Stimulated activated CD4-positive, alpha-beta T cell treated with anti-CD3 and anti-CD28 coated beads, Interleukin-4, amount 100 ng/mL, for 48 hours (primary cell): ENCODE results near the gene MZT2A.
"Not testable (repeated sequence)": the region's sequence is repeated elsewhere in the genome, so short reads cannot be mapped to it uniquely, and the experiment has no call there.

ENCODE experiments used
- DNase-seq, 2 donors: peaks; one replicate each; pipeline ENCODE4 v3.0.0-alpha.2; 2020; ENCODE audit warnings: low read depth in 2 of 2

Gene MZT2A

DNA sequence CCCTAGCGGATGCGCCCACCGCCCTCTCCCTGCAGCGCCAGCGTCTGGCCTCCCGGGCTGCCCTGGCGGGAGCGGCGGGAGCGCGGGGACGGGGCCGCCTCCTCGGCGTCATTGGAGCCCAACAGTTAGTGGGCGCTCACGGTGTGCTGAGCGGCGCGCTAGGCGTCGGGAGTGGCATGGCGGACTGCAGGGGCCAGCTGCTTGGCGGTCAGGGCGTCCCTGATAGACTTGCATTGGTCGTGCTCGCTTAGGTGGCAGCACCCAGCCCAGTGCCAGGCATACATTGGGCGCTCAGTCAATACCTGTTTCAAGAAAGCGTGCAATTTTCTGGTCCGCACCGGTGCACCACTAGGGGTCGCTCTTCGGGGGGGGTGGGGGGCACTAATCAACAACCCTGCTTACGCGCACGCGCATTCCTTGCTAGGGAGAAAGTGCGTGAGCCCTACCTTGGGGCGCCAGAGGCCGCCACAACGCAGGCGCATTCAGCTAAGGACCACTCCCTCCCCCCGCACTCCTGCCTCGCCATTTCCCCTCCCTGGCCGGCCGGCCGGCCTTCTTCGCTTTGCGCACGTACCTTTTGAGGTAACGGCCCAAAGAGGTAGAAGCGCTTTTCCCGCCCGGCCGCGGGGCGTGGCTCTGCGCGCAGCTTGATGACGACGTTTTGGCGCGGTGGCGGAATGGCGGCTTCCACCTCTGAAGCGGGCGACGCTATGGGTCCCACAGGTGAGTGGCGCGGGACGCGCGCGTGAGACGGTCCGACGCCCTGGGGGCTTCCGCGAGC, 411 bp upstream of the MZT2A start:
- peak; percentile 93 to 95 for DNase-seq

DNA sequence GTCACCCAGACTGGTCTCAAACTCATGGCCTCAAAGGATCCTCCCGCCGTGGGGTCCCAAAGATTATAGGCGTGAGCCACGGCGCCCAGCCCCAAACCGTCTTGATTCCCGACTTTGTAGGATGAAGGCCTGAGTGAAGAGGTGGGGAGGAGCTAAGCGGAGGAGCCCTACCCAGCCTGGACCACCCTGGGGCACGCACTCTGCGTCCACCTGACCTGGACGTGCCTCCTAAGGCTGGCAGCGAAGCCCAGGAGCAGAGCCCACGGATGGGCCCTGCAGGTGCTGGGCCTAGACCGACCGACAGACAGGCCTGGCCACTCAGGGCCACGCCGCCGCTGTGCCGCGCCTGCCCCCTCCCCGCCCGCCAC, 744 bp downstream of the MZT2A start:
- not testable (repeated sequence) for DNase-seq

- peak; percentile 2 to 22 for DNase-seq
These were observed 1.4 kb downstream of the MZT2A start for GRCh38 chr2:131490616-131491468.

- DNase-seq: no peak
These were observed 3.6 kb downstream of the MZT2A start for GRCh38 chr2:131488306-131489205.

GRCh38 chr2:131486201-131486902, 5.8 kb downstream of the MZT2A start:
- not testable (repeated sequence) for DNase-seq

DNA sequence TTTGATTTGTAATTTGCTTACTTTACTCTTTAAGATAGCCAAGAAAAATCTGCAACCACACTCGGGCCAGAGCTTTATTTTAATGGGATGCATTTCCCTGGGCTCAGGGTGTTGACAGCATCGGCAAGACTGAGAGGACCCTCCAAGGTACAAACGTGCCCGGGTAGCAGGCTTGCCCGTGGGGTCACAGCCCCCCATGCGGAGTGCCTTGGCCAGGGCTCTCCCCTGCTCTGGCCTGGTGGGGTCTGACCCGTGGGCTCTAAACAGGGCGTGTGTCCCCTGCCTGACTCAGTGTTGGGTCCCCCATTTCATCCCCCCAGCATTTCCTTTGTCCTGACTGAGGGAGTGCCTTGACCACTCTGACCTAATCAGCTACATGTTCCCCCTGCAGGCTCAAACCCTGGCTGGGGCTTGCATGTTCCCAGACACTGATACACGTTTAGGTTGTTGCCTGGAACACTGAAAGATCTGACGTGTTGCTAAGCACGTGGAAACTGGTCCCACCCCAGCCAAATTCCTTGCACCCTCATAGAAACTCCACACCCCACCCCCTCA, 7.2 kb downstream of the MZT2A start:
- not testable (repeated sequence) for DNase-seq

- not testable (repeated sequence) for DNase-seq
These were observed 8.0 kb downstream of the MZT2A start for GRCh38 chr2:131483981-131484820.

- DNase-seq: not testable (repeated sequence)
These were observed 9.6 kb downstream of the MZT2A start for GRCh38 chr2:131482506-131483155.

- not testable (repeated sequence) for DNase-seq
These were observed 11.8 kb downstream of the MZT2A start for GRCh38 chr2:131480351-131480750.

GRCh38 chr2:131478850-131479461, 13.2 kb downstream of the MZT2A start:
- DNase-seq: not testable (repeated sequence)

DNA sequence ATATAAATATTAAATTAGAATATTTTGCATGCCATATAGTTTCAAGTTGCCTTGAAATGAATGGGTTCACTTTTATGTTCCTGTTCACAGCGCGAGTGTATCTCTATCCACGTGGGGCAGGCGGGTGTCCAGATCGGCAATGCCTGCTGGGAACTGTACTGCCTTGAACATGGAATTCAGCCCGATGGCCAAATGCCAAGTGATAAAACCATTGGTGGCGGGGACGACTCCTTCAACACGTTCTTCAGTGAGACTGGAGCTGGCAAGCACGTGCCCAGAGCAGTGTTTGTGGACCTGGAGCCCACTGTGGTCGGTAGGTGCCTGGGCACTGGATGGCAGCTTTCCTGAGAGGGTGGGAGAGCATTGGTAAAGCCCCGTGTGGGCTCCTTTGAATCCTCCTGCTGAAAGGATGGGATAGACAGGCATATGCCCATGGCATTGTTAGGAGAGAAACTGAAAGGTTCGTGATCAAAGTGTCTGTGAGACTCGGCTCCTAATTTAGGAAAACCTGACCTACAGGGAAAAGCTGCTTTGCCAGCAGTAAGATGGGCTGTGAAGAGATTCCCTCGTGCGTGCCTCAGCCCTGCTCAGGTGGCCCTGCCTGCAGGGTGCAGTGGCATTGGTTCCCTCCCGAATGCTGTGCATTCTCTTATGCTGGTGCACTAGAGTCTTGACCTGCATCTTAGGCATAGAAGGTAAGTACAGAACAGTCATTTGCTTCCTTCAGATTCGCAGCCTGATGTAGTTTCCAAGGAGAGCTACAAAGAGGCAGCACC, 13.9 kb downstream of the MZT2A start:
- not testable (repeated sequence) for DNase-seq

DNA sequence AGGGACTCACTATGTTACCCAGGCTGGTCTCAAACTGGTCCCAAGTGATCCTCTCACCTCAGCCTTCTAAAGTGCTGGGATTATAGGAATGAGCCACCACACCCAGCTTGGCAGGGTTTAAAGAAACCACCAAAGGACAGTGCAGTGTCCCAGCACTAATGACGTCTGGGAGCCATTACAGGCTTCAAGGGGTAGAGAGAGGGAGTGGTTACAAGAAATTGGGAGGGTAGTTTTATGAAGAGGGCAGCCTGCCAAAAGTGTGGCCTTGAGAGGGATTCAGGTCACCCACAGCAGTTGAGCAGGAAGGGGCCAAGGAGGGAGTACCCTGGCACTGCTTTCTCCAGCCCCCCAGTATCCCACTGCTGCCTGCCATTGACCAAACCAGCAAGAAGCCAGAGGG, 15.0 kb downstream of the MZT2A start:
- DNase-seq: not testable (repeated sequence)

- DNase-seq: not testable (repeated sequence)
These were observed 15.8 kb downstream of the MZT2A start for GRCh38 chr2:131476363-131476762.

DNA sequence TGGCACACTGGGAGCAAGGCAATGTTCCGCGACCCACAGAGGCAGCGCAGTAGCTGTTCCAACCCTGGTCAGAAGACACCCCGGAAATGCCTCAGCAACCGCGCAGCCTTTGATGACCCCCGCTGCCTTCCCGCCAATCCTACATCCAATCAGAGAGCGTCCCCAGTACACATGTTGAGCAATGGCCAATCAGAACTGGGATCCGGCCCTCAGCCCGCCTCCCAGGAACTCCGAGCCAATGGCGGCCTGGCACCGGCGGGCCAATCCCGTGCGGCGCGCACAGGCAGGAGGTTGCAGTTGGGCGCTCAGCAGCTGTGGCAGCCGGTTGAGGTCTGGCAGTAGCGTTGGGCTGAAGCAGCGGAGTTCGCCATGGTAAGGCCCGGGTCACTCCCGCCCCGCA, 16.4 kb downstream of the MZT2A start, which contains the start of gene TUBA3D:
TUBA3D (plus strand) TSS at position 289 of the 400 bp plus-strand sequence; CDS start at position 370, 81 bp downstream.
- DNase-seq: no peak

DNA sequence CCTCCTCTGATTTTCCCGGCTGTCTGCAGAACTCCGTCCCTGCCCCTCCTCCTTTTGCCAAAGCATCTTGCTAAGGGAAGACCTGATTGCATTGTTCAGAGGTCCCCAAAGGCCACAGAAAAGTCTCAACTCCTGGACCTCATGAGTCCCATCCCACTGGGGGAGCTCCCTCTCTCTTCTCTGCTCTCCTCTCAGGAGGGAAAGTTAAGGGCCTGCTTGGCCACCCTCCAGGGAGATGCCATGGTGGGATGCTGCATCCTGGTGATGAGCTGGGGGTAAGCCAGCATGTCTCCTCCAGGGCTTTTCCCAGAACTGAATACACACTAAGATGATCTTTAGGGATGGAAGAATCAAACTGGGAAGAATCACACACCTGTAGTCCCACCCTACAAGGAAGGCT, 18.9 kb downstream of the MZT2A start:
- DNase-seq: not testable (repeated sequence)

DNA sequence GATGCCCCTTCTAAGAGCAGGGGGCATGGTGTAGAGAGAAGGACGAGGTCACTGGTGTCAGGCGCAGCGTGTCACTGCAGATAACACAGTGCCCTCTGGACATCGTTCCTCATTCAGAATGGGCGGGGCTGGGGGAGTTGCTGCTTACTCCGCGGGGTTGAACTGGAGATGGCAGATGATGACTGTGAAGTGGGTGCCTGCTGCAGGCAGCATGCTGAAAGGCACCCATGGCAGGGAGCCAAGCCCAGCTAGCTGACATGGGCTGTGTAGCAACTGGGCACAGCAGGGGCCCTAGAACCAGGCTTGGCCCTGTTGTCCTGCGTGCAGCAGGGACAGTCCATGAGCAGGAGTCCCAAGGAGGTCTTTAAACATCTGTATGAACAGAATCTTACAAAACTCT, 20.6 kb downstream of the MZT2A start:
- not testable (repeated sequence) for DNase-seq

GRCh38 chr2:131470944-131471343, 21.3 kb downstream of the MZT2A start:
- not testable (repeated sequence) for DNase-seq

GRCh38 chr2:131467722-131468121, 24.5 kb downstream of the MZT2A start:
- not testable (repeated sequence) for DNase-seq
